Muscle layer of duodenum (tissue), 2 donors: ENCODE results near the gene HOMEZ.
"Not testable (repeated sequence)": the region's sequence is repeated elsewhere in the genome, so short reads cannot be mapped to it uniquely, and the experiment has no call there.

Source experiments
- H3K27ac ChIP-seq: one replicate; pipeline ENCODE4 v1.7.0; 2013; ENCODE audit warnings: mild to moderate bottlenecking, low read length
- H3K27me3 ChIP-seq: one replicate; pipeline ENCODE4 v1.7.0; 2013; ENCODE audit warnings: low read depth, mild to moderate bottlenecking, control low read depth, low read length
- H3K36me3 ChIP-seq, 2 donors: one replicate each; pipeline ENCODE4 v1.7.0; 2013; ENCODE audit warnings: low read length in 2 of 2, control low read depth in 1 of 2, mild to moderate bottlenecking in 1 of 2; ENCODE audit not compliant: insufficient read depth in 2 of 2, control insufficient read depth in 1 of 2
- H3K4me1 ChIP-seq, 2 donors: one replicate each; pipeline ENCODE4 v1.7.0; 2013; ENCODE audit warnings: low read length in 2 of 2, mild to moderate bottlenecking in 2 of 2, control low read depth in 1 of 2, moderate library complexity in 1 of 2; ENCODE audit not compliant: insufficient read depth in 2 of 2, control insufficient read depth in 1 of 2
- H3K4me3 ChIP-seq, 2 donors: one replicate each; pipeline ENCODE4 v1.7.0; 2013; ENCODE audit warnings: low read length in 2 of 2, low read depth in 1 of 2, mild to moderate bottlenecking in 1 of 2
- H3K9me3 ChIP-seq, 2 donors: one replicate each; pipeline ENCODE4 v1.7.0; 2013; ENCODE audit warnings: low read length in 2 of 2, control low read depth in 1 of 2, mild to moderate bottlenecking in 1 of 2; ENCODE audit not compliant: control insufficient read depth in 1 of 2
- donor health status: healthy.

Gene HOMEZ

DNA sequence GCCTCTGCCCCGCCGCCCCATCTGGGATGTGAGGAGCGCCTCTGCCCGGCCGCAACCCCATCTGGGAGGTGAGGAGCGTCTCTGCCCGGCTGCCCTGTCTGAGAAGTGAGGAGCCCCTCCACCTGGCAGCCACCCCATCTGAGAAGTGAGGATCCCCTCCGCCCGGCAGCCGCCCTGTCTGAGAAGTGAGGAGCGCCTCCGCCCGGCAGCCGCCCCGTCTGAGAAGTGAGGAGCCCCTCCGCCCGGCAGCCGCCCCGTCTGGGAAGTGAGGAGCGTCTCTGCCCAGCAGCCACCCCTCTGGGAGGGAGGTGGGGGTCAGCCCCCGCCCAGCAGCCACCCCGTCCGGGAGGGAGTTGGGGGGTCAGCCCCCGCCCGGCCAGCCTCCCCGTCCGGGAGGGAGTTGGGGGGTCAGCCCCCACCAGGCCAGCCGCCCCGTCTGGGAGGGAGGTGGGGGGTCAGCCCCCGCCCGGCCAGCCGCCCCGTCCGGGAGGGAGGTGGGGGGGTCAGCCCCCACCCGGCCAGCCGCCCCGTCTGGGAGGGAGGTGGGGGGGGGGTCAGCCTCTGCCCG is 53.6 kb downstream of the HOMEZ start:
- H3K4me3 ChIP-seq, H3K27me3 ChIP-seq, H3K36me3 ChIP-seq, H3K4me1 ChIP-seq, H3K27ac ChIP-seq, H3K9me3 ChIP-seq: not testable (repeated sequence)

DNA sequence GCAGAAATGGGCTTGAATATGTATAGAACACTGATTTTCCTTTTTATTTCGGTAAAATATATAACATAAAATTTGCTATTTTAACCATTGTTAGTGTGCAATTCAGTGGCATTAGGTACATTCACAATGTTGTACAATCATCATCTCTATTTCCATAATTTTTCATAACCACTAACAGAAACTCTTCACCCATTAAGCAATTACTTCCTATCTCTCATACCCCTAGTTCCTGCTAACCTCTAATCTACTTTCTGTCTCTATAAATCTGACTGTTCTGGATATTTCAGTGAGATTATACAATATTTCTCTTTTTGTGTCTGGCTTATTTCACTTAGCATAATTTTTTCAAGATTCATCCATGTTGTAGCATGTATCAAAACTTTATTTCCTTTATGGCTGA is 57.1 kb downstream of the HOMEZ start:
- no peaks in the 10 kb centered on the region for H3K4me1 ChIP-seq
- H3K36me3 ChIP-seq, result no peaks in the 10 kb centered on the region
- H3K27me3 ChIP-seq, result no peaks in the 10 kb centered on the region
- H3K9me3 ChIP-seq, result no peaks in the 10 kb centered on the region
- H3K27ac ChIP-seq, result no peak overlapping the region
- no peak overlapping the region for H3K4me3 ChIP-seq

DNA sequence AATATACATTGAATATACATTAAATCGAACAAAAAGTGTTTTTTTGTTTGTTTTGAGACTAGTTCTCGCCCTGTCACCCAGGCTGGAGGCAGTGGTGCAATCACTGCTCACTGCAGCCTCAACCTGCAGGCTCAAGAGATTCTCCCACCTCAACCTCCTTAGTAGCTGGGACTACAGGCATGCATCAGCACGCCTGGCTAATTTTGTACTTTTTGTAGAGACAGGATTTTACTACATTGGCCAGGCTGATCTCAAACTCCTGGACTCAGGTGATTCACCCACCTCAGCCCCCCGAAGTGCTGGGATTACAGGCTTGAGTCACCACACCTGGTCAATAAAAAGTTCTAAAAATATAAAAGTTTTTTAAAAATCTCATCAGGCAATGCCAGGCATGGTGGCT is 58.4 kb downstream of the HOMEZ start:
- no peaks in the 10 kb centered on the region for H3K9me3 ChIP-seq
- H3K27me3 ChIP-seq, result no peaks in the 10 kb centered on the region
- no peak overlapping the region for H3K27ac ChIP-seq
- no peaks in the 10 kb centered on the region for H3K36me3 ChIP-seq
- H3K4me1 ChIP-seq, result no peaks in the 10 kb centered on the region
- H3K4me3 ChIP-seq, result no peak overlapping the region

DNA sequence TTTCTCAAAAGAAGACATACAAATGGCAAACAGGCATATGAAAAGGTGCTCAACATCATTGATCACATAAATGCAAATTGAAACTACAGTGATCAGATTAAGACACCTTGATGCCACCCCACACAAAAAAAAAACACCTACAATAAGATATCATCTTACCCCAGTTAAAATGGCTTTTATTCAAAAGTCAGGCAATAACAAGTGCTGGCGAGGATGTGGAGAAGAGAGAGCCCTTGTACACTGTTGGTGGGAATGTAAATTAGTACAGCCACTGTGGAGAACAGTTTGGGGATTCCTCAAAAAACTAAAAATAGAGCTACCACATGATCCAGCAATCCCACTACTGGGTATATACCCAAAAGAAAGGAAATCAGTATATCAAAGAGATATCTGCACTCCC is 61.0 kb downstream of the HOMEZ start:
- H3K4me1 ChIP-seq, H3K27ac ChIP-seq, H3K4me3 ChIP-seq, H3K27me3 ChIP-seq, H3K36me3 ChIP-seq, H3K9me3 ChIP-seq: not testable (repeated sequence)
